HG03064 (cell line): ENCODE results near the gene SEMA6B.
"Not testable (repeated sequence)": the region's sequence is repeated elsewhere in the genome, so short reads cannot be mapped to it uniquely, and the experiment has no call there.

Source experiments
- ATAC-seq: cut with Tn5 transposase; IDR thresholded peaks from one replicate; pipeline ENCODE4 v1.9.1; 2021; ENCODE audit warnings: low read depth; ENCODE audit not compliant: unreplicated experiment

SEMA6B gene

DNA sequence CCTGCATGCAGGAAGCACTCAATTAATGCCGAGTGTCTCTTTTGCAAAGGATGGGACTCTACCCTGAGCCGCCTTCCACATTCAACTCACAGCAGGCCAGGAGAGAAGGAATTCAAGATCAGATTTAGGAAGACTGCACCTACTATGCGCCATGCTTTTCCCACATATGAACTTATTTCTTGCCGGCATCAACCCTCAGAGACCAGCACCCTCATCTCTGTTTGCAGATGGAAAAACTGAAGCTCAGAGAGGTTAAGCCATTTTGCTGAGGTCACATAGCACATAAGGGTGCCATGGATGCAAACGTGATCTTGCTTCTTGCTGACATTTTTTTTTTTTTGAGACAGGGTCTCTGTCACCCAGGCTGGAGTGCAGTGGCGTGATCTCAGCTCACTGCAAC lies 14.2 kb upstream of the SEMA6B start:
- no peak for ATAC-seq

- ATAC-seq: no peak
Observed at GRCh38 chr19:4571305-4571917, 11.9 kb upstream of the SEMA6B start.

DNA sequence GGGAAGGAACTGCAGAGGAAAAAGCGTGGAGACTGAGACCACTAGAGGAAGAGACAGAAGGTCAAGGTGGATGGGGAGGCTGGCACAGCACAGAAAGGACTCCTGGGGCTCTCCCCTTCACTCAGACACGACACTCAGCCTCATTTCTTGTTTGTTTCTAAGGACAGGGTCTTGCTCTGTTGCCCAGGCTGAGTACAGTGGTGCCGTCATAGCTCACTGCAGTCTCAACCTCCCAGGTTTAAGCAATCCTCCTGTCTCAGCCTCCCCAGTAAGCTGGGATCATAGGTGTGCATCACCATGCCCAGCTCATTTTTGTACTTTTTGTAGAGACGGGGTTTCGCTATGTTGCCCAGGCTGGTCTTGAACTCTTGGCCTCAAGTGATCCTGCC lies 11.4 kb upstream of the SEMA6B start:
- no peak for ATAC-seq

DNA sequence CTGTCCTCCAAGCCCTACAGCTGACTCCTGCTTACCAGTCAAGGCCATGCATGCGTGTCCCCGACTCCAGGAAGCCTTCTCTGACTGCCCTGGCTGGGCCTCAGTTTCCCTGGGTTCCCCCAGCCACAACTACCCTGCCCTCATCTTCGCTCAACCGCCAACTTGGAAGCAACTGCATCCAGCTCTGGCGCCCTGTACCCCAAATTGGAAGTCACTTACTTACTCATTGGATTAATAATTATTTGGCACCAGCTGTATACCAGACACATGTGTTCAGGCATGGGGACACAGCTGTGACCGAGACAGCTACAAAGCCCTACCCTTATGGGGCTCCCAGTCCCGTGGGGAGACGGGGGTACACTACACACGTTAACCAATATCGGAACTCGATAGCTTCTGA lies 10.9 kb upstream of the SEMA6B start:
- ATAC-seq: no peak

- ATAC-seq: no peak
Observed at GRCh38 chr19:4568886-4569285, 9.4 kb upstream of the SEMA6B start.

DNA sequence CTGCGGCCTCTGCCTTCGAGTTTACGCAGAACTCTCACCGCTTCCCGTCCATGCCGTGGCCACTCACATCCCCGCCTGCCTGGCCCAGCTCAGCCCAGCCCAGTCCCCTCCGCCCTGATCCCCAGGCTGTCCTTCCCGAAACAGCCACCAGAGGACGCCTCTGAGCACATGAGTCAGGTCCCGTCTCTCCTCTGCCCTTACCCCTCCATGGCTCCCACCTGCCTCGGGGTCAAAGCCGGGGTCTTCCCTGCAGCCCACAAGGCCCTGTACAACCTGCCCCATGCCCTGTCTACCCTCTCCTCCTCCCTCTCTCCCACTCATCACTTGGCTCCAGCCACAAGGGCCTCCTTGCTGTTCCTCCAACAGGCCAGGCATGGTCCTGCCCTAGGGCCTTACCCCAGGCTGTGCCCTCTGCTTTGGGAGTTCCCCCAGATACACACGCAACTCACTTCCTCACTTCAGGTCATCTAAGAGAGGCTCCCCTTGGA lies 8.1 kb upstream of the SEMA6B start:
- ATAC-seq: no peak

DNA sequence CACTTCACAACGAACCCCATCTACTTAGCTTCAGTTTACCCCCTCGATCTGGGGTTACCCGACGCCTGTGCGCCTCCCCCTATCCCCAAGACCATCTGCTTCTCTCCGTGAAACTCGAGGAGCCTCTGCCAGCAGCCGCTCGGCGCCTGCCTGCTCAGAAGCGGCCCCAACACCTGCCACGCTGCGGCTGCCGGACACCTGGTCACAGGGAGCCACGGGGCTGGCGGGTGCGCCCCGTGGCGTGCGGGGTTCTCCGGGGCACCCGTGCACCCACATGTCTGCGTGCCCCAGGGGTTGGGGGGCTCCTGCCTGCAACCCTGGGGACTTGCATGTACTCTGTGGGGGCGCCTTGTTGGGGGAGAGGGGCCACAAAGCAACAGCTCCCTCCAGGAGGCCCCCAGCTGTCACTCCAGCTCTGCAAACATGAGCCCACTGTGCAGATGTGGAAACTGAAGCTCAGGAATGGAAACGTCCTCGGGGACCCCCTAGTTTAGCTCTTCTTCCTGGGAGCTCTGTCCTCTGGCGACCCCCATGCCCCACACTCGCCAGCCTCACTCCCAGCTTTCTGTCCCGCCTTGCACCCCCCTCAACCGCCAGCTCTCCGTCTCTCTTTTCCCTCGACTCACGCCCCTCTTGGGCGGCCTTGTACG lies 7.0 kb upstream of the SEMA6B start:
- no peak for ATAC-seq

DNA sequence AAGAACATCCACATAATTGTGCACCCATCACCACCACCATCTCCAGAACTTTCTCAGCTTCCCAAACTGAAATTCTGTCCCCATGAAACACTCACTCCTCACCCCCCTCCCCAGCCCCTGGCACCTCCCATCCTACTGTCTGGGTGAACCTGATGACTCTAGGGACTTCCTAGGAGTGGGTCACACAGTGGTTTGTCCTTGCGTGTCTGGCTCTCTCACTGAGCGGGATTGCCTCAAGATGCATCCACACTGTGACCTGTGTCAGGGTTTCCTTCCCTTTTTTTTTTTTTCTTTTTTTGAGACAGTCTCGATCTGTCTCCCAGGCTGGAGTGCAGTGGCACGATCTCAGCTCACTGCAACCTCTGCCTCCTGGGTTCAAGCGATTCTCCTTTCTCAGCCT lies 4.1 kb upstream of the SEMA6B start:
- ATAC-seq: not testable (repeated sequence)

- not testable (repeated sequence) for ATAC-seq
Observed at GRCh38 chr19:4562085-4562484, 2.6 kb upstream of the SEMA6B start.

DNA sequence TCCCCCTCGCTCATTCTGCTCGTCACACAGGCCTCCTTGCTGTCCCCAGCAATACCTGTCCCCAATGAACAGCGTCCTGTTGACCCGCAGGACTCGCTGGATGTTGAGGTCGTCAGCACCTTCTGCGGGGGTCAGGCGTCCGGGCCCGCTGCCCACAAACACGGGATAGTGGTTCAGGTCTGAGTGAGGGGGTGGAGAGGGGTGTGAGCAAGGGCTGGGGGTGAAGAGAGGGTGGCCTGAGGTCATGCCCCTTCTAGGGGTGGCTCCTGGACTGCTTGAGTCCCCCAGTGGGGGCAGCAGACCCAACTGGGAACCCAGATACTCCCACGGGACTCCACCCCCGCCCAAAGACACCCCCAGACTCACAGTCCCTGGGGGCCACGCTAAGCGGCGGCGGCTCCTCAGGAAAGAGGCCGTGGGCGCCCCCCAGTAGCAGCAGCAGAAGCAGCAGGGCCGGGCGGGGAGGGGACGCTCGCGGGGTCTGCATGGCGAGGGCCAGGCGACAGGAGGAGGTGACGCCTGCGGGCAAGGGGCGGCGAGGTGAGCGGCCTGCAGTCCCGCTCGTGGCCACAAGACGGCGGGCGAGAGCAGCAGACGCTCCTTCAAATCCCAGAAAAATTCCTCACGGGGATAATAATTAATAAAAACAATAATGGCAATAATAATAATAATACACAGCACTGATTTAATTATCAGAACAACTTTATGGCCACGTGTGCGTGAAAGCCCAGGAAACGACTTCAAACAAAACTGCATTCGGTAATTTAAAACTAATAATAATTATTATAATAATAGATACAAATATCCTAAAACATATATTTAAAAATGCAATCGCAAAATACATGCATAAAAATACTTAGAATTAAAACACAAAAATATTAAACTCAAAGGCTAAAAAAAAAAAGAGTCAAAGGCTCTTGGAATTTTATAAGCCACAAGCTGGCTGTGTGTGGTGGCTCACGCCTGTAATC lies 1.2 kb downstream of the SEMA6B start:
- no peak for ATAC-seq

DNA sequence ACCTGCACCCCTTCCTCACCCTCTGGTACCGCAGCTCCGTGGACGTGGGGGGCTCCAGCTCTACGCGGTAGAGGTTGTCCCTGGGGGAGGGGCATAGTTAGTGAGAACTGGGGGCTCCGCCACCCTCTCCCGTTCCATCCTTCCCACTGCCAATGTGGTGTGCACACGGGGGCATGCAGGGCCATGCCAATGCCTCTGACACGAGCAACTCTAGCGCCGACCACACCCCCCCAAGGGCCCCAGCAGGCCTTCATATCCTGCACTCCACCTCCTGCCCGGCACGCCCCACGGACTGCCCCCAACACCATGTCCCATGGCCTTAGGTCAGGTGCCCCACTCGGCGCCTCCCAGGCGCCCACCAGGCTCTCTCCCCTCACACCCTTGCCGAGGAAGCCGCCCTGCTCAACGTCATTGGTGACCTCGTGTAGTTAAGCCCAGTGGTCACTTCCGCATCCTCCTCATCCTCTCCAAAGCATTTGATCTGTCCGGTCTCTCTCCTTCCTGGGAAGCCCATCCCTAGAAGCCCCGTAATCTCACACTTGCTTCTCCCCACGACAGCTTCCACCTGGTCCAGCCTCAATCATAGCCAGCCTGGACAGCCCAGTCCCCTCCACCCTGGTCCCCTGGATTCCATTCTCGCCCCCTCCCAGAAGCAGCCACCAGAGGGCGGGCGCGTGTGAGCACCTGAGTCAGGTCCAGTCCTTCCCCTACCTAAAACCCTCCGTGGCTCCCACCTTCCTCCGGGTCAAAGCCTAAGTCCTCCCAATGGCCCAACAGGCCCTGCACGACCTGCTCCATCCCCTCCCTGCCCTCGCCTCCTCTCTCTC lies 2.1 kb downstream of the SEMA6B start:
- ATAC-seq: no peak

GRCh38 chr19:4556597-4557127 lies 2.8 kb downstream of the SEMA6B start:
- ATAC-seq: no peak

DNA sequence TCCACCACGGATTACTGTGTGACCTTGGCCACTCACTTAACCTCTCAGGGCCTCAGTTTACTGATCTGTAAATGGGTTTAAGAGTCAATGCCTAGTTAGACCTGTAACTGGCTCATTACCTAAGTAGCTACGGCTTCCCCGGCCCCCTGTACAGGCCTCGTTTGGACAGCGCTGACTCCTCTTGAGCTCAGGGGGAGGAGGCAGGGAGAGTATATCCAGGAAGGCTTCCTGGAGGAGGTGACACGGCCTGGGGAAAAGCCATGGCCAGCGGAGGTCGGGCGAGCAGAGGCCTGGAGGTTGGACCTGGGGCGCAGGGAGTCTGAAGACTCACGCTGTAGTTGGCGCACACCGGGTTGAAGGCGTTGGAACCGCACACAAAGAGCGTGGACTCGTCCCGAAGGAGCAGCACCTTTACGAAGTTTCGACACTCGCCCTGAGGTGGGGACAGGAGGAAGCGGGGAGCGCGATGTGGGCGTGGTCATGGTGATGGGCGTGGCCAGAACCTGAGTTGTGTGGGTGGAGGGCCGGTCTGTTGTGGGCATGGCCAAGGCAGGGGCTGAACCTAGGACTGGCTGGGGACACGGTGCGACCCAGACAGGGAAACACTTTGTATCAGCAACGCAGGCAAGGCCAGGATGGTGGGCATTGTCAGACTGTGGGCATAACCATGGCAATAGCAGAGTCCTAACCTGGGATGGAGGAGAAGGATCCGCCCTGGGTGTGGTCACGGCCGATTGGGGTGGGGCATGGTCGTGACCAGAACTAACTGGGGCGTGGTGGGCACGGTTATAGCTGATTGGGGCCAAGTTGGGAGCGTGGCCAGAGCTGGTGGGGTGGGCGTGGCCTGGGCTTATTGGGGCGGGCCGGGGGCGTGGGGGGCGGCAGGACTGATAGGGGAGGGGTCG lies 3.6 kb downstream of the SEMA6B start:
- ATAC-seq: no peak

- ATAC-seq: no peak
Observed at GRCh38 chr19:4554717-4555116, 4.8 kb downstream of the SEMA6B start.

GRCh38 chr19:4553775-4554174 lies 5.7 kb downstream of the SEMA6B start:
- no peak for ATAC-seq

DNA sequence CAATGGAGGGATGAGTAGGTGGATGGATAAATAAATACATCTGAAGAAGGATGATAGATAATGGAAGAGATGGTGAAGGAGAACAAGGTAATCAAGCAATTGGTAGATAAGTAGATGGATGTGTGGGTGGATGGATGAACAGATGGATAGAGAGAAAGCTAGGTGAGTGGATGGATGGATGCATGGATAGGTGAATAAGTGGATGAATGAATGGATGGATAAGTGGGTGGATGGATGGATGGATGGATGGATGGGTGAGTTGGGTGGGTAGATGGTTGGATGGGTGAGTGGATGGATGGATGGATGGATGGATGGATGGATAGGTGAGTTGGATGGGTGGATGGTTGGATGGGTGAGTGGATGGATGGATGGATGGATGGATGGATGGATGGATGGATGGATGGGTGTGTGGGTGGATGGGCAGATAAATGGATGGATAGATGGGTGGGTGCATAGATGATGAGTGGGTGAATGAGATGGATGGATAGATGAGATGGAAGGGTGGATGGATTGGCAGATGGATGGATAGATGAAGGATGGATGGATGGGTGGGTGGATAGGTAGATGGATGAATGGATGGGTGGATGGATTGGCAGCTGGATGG lies 6.3 kb downstream of the SEMA6B start:
- no peak for ATAC-seq

DNA sequence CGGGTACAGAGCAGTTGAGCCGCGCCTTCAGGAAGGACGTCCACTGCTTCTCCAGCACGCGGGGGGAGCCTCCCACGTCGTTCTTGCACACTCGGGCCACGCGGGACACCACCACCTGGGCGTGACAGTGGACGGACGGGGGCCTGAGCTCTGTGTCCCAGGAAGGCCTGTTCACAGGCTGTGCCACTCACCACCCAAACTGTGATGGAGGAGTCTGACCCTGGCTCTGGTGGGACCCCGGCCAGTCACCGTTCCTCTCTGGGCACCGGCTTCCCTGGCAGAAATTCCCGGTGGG lies 7.0 kb downstream of the SEMA6B start:
- no peak for ATAC-seq

- ATAC-seq: no peak
Observed at GRCh38 chr19:4550479-4551050, 8.9 kb downstream of the SEMA6B start.

DNA sequence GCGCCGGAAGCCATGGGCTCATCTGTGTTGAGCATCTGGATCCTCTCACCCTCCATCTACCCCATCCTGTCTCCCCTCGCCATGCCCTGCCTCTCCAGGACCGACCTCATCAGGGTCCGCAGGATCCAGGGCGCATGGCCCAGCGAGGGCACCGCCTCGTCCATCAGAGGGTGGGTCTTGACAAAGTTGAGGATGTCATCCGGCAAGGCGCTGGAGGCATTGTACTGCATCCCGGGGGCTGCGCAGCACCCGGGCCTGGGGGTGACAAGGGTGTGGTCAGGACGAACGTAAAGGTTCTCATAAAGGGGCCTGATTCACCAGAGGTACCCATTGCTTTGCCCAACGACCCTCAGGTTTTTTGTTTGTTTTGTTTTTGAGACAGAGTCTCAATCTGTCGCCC lies 9.5 kb downstream of the SEMA6B start:
- no peak for ATAC-seq
